Testis (tissue), 2 donors: ENCODE measurements around the gene VSX2.

Source experiments
- POLR2A ChIP-seq: fragments of 450-650 bp; IDR thresholded peaks from one replicate; pipeline ENCODE4 v1.6.1; 2017; ENCODE audit warnings: antibody characterized with exemption, mild to moderate bottlenecking, moderate library complexity
- TF ChIP-seq, protein P1 (sequence below), 3 experiments: fragments of 450-650 bp in 2 of 3; fragments of 200-600 bp in 1 of 3; sonication (generic) in 1 of 3; IDR thresholded peaks; one replicate each; pipeline ENCODE4 v1.5.1; 2016 to 2019; ENCODE audit warnings: antibody characterized with exemption in 3 of 3, mild to moderate bottlenecking in 2 of 3, moderate library complexity in 1 of 3

DNA sequence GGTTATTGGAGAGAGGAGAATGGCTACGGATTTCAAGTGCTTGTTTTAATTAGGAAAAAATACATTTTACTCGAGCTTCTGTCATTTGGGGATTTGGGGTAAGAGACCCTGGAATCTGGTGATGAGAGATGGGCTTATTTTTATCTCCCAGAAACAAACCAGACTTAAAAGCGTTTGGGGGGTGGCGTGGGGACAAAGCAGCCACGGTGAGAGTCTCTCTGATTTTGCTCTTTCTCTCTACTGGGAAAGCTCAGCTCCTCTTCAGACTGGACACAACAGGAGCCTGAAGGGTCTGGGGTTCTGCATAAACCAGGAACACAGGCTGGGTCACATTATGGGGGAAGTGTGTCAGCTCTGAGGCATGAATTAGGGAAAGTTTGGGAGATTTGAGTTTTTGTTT is 3.8 kb downstream of the VSX2 start:
- TF ChIP-seq POLR2A: no peak
- TF ChIP-seq, protein P1, sequence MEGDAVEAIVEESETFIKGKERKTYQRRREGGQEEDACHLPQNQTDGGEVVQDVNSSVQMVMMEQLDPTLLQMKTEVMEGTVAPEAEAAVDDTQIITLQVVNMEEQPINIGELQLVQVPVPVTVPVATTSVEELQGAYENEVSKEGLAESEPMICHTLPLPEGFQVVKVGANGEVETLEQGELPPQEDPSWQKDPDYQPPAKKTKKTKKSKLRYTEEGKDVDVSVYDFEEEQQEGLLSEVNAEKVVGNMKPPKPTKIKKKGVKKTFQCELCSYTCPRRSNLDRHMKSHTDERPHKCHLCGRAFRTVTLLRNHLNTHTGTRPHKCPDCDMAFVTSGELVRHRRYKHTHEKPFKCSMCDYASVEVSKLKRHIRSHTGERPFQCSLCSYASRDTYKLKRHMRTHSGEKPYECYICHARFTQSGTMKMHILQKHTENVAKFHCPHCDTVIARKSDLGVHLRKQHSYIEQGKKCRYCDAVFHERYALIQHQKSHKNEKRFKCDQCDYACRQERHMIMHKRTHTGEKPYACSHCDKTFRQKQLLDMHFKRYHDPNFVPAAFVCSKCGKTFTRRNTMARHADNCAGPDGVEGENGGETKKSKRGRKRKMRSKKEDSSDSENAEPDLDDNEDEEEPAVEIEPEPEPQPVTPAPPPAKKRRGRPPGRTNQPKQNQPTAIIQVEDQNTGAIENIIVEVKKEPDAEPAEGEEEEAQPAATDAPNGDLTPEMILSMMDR (IDR thresholded peaks at IDR 0.05): no peak
